GM19397 (cell line): Measurements from ENCODE around the gene GGNBP2.
"Not testable (repeated sequence)": the region's sequence is repeated elsewhere in the genome, so short reads cannot be mapped to it uniquely, and the experiment has no call there.

ENCODE experiments used
- ATAC-seq: cut with Tn5 transposase; IDR thresholded peaks from one replicate; pipeline ENCODE4 v1.9.1; 2021; ENCODE audit warnings: mild to moderate bottlenecking, moderate library complexity; ENCODE audit not compliant: unreplicated experiment

Gene GGNBP2

GRCh38 chr17:36600465-36600864, 55.7 kb downstream of the GGNBP2 start:
- no peak for ATAC-seq

GRCh38 chr17:36600936-36601302, 56.2 kb downstream of the GGNBP2 start:
- ATAC-seq = no peak

- ATAC-seq = peak; percentile 88
Measured at GRCh38 chr17:36601303-36602029, 56.7 kb downstream of the GGNBP2 start, which contains the start of gene MRM1. Gene MRM1 (plus strand): TSS chr17:36601583. CDS start chr17:36601811, 228 bp downstream.

GRCh38 chr17:36602030-36602748, 57.5 kb downstream of the GGNBP2 start:
- ATAC-seq = peak; percentile 10

- no peak for ATAC-seq
Measured at GRCh38 chr17:36602924-36603384, 58.2 kb downstream of the GGNBP2 start.

- ATAC-seq = not testable (repeated sequence)
Measured at GRCh38 chr17:36605028-36605427, 60.3 kb downstream of the GGNBP2 start.

GRCh38 chr17:36608280-36608679, 63.6 kb downstream of the GGNBP2 start:
- no peak for ATAC-seq

- ATAC-seq = no peak
Measured at GRCh38 chr17:36608794-36609497, 64.2 kb downstream of the GGNBP2 start.

DNA sequence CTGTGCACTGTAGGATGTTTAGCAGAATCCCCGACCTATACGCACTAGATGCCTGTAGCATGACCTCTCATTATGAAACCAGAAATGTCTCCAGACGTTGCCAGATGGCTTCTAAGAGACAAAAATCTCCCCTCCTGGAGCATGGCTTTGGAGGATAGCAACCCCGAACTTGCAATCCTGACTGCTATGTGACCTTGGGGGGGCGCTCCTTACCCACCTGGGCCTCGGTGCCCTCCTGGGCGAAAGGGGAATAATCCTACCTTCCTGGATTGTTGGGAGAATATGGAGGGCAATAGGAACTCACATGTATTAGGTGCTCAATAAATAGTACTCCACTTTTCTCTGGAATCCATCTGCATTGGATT, 64.8 kb downstream of the GGNBP2 start:
- ATAC-seq = no peak

GRCh38 chr17:36610474-36610873, 65.8 kb downstream of the GGNBP2 start:
- no peak for ATAC-seq

DNA sequence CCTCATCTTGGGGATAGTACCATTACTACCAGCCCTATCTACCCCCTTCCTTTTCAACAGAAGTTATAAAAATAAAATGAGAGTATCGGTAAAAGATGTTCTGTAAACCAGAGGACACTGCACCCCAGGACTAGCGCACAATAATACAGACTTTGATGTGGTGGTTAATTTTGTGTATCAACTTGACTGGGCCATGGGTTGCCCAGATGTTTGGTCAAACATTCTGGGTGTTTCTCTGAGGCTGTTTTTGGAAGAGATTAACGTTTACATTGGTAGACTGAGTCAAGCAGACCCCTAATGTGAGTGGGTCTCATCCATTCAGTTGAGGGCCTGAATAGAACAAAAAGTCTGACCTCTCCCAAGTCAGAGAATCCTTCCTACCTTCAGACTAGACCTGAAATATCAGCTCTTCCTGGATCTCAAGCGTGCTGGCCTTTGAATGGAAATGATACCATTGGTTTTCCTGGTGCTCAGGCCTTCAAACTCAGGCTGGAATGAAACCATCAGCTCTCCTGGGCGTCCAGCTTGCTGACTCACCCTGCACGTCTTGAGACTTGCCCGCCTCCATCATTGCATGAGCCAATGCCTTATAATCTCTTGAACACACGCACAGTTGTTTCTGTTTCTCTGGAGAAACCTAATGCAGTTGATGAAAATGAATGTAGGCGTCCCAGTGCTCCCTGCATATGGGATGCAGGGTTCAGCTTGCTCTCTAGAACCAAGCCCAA, 66.8 kb downstream of the GGNBP2 start:
- no peak for ATAC-seq

DNA sequence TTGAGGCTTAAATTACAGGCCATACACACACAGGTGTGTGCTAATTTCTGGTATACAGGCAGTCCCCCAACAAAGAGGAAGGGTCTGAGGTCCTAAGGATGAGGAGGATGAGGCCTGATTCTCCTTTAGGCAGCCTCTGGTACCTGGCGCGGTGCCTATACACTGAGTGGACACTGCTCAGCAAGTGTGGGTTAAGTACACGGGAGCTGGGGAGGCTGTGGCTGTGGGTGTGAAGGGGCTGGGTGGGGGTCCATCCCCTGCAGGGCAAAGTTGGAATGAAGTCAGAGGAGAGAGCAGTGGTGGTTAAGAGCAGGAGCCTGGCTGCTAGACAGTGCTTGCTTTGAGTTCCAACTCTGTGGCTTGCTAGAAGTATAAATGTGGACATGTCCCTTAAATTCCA, 67.6 kb downstream of the GGNBP2 start:
- ATAC-seq = no peak

GRCh38 chr17:36613155-36613554, 68.4 kb downstream of the GGNBP2 start:
- no peak for ATAC-seq

GRCh38 chr17:36614081-36614480, 69.4 kb downstream of the GGNBP2 start:
- ATAC-seq = no peak

GRCh38 chr17:36614933-36615332, 70.2 kb downstream of the GGNBP2 start:
- ATAC-seq = no peak

GRCh38 chr17:36616061-36617029, 71.6 kb downstream of the GGNBP2 start:
- no peak for ATAC-seq

DNA sequence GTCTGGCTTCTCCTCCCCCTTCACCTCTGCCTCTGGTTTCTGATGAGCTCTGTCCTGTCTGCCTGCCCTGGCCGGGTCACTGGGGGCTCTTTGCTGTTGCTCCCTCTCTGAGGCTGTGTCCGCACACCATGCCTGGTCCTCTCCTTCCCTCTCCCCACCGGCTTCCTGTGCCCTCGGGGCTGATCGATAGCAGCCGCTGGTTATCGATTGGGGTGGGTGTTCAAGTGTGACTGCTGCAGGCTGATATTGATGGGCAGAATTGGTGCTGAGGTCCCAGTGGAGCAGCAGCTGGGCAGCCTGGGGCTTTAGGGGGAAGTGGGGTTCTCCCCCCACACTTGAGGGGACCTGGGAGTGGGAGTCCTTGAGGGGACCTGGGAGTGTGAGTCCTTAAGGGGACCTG, 73.1 kb downstream of the GGNBP2 start:
- ATAC-seq = no peak

GRCh38 chr17:36623281-36623680, 78.6 kb downstream of the GGNBP2 start:
- ATAC-seq = no peak

- ATAC-seq = no peak
Measured at GRCh38 chr17:36625188-36625587, 80.5 kb downstream of the GGNBP2 start.

DNA sequence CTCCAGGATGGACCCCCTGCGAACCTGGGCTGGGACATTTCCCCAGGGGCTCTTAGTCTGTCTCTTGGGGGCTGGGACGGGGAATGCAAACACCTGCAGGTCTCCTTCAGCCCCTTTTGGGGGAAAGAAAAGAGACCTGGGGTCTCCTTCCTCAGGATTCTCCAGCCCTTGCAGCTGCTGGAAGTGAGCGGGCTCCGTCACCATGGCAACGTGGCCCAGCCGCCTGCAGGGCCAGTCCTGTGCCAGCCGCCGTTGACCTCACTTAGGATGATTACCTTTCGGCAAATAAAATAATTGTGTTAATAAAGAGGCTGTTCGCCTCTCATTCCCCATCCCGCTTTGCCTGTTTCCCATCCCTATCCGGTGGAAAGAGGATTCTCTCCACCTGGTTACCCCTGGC, 82.4 kb downstream of the GGNBP2 start:
- ATAC-seq = no peak
